Epithelial cell of esophagus (primary cell): Measurements from ENCODE around the gene IL18.

Experiments
- DNase-seq: peaks from one replicate; pipeline ENCODE4 v3.0.0; 2010; ENCODE audit warnings: low read depth
- H3K4me3 ChIP-seq: 2 replicates; pipeline ENCODE4 v1.5.1; 2011; ENCODE audit warnings: mild to moderate bottlenecking, low read length, control low read depth
- CTCF ChIP-seq: IDR thresholded peaks from 2 replicates; pipeline ENCODE4 v1.5.1; 2011; ENCODE audit warnings: low read depth, mild to moderate bottlenecking, low read length, control low read depth, inconsistent platforms; ENCODE audit not compliant: insufficient read depth; ENCODE audit errors: missing control alignments

The IL18 gene

GRCh38 chr11:112134473-112134872, 29.4 kb downstream of the IL18 start:
- H3K4me3 ChIP-seq = no peak overlapping the region
- no peak for DNase-seq
- TF ChIP-seq CTCF = no peak

DNA sequence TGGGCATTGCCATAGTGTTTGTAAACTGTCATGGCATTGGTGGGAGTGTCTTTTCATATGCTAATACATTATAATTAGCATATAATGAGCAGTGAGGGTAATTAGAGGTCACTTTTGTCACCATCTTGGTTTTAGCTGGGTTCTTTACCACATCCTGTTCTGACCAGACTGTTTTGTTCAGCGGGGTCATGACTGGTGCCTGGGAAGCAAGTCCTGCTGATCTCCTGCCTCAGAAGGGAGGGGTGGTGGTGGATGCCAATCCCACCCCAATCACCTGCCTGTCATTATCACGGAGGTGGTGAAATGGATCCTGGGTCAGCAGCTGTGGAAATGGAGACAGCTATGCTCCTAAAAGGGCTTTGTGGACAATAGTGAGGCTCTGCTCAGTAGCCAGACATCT, 31.2 kb downstream of the IL18 start:
- DNase-seq = no peak
- no peak overlapping the region for H3K4me3 ChIP-seq
- no peak for TF ChIP-seq CTCF

GRCh38 chr11:112129656-112130055, 34.2 kb downstream of the IL18 start:
- no peak overlapping the region for H3K4me3 ChIP-seq
- no peak for DNase-seq
- no peak for TF ChIP-seq CTCF

DNA sequence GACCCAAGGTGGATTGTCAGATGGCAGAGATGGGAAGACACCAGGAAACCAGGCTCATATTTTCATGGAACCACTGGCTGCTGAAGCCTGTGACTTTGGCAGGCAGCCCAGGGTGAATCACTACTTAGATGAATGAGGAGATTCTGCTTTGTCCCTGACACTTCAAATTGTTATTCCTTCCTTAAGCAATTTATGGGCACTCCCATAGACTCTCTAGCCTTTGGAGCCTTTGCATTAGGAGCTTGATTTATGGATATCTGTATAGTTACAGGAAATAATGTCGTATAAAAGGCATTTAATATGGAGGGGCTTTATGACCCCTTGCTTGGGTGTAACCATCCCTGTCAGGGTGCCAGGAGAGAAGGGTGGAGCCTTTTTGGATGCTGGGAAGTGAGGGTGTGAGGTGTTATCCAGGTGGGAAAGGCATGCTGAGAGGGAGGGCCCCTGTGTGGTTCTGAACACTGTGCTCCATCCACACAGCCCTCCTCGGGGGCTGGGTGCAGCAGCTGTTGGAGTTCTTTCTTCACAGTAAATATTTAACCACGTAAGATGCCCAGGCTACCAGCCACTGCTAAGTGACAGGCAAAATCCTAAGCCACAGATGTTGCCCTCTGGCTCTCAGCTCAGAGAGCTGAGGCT, 35.3 kb downstream of the IL18 start:
- peak; percentile 87 for DNase-seq
- no peak overlapping the region for H3K4me3 ChIP-seq
- TF ChIP-seq CTCF = no peak

GRCh38 chr11:112127056-112127455, 36.8 kb downstream of the IL18 start:
- TF ChIP-seq CTCF = no peak
- no peak for DNase-seq
- H3K4me3 ChIP-seq = no peak overlapping the region

- DNase-seq = no peak
- TF ChIP-seq CTCF = no peak
- H3K4me3 ChIP-seq = no peak overlapping the region
Measured at GRCh38 chr11:112123129-112123528, 40.8 kb downstream of the IL18 start.

DNA sequence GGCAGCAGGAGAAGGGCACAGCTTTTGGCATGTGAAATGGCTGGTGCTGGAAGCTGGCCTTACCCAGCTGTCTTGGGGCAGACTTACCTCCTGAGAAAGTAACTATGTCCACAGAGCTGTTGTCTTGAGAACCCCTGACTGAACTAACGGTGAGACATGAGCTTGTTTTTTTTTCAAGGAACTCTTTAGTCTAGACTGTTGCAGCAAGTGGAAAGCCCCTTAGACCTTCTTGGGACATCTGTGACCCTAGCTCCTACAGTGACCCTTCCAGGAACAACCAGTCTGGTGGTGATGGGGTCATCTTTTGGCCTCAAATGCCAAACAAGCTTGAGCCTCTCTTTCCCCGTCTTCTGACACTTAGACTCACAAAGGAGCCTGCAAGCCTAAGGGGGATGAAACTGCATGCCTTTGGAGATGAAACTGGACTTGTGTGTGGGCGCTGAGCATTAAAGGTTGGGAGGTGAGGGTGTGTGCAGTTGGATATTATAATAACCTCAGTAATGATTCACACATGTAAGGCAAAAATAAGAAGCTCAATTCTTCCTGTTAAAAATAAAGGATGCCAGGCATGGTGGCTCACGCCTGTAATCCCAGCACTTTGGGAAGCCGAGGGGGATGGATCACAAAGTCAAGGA, 41.8 kb downstream of the IL18 start:
- H3K4me3 ChIP-seq = no peak overlapping the region
- DNase-seq = peak; percentile 55
- no peak for TF ChIP-seq CTCF
